NCI-H2107 (cell line): ENCODE data around the gene SSR4.
"Not testable (repeated sequence)": the region's sequence is repeated elsewhere in the genome, so short reads cannot be mapped to it uniquely, and the experiment has no call there.

Experiments used
- DNase-seq: peaks from one replicate; lab custom pipeline; 2025; lab: John Stamatoyannopoulos, UW

SSR4 gene

GRCh38 chrX:153794018-153794896, at the start of gene SSR4, which contains the start of gene IDH3G:
Gene SSR4, plus strand, starts transcription at chrX:153794668. Its CDS starts 20 bp downstream, at chrX:153794688.
Gene IDH3G, minus strand, starts transcription at chrX:153794375. Its CDS starts 49 bp downstream, at chrX:153794326.
- peak; percentile 98 for DNase-seq

DNA sequence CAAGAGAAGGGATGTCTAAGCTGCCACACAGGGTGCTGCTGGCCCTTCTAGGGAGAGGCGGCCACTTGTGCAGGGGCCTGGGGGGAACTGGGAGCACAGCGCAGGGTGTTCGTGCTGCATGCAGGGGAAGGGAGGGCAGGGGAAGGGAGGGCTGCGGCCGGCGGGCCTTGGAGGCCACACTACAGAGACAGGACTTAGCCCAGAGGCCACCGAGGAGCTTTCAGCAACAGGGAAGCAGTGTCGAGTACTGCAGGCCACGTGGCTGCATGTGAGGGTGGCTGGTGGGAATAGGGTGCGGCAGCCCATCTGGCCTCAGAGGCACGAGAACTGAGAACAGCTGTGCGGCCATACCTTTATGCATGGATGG, 49.4 kb upstream of the SSR4 start:
- DNase-seq, result not testable (repeated sequence)

DNA sequence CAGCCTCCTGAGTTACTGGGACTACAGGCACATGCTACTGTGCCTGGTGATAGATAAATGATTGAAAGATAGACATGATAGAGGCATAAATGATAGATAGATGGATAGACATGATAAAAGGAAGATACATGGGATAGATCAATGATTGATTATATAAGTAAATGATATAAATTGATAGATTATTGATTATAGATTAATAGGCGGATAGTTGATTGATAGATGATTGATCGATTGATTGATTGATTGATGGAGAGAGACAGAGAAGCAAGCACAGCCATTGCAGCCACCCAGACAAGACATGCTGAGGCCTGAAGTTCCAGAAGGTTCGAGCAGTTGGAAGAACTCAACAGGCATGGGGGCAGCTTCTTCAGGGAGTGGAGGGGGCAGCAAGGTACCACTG, 48.1 kb upstream of the SSR4 start:
- no peak for DNase-seq

DNA sequence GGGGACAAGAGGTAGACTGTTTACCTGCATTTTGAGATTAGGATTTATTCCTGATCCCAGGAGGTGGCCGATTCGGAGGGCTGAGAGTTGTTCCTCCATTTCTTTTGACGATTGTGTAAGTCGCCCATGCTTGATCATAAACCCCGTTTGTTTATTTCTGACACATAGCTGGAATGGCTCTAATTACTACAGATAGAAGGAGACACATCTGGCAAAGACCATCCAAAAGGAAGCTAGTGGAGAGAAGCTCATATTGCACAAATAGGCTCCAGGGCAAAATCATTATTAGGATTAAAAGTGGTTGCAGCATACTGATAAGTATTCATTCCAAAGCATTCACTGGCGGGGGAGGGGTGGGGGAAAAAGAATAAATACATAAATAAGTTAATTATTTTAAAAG, 47.5 kb upstream of the SSR4 start:
- DNase-seq, result not testable (repeated sequence)

GRCh38 chrX:153749017-153749416, 45.5 kb upstream of the SSR4 start:
- DNase-seq, result not testable (repeated sequence)

DNA sequence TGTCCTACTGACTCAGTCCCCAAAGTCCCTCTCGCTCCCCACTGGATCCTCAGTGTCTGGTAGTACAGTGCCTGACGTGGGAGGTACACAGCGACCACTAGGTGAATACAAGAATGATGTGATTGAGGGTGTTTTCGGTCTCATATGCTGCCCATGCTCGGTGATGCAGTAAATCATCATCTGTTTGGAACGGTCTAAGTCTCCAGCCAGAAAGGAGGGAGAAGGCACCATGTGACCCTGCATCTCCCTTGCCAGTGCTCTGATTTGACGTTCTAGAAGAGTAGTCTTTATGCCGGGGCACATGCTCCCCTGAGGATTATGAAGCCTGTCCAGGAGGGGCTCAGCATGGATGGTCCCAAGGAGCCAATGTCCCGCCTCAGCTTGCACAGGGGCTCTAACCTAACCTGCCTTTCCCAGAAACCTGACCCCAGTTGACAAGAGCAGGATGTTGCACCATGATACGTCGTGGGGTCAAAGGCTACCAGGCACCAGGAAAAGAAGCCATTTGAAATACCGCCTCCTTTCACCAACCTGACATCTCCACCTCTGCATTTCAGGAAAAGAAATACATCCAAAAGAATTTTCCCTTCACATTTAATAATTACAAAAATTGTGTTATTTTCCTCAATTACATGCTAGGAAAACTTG, 44.2 kb upstream of the SSR4 start:
- no peak for DNase-seq

DNA sequence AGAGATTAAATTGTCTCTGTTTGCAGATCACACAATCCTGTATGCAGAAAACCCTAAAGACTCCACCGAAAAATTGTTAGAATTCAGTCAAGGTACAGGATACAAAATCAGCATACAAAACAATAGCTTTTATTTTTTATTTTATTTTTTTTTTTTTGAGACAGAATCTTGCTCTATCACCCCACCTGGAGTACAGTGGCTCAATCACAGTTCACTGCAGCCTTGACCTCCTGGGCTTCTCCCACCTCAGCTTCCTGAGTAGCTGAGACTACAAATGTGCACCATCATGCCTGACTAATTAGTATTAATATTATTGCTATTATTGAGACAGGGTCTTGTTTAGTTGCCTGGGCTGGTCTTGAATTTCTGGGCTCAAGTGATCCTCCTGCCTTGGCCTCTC, 39.3 kb upstream of the SSR4 start:
- no peak for DNase-seq

GRCh38 chrX:153761863-153762262, 32.6 kb upstream of the SSR4 start:
- DNase-seq, result no peak

GRCh38 chrX:153762626-153763173, 31.8 kb upstream of the SSR4 start:
- DNase-seq, result no peak

GRCh38 chrX:153763298-153763932, 31.1 kb upstream of the SSR4 start:
- DNase-seq, result no peak

GRCh38 chrX:153763989-153764755, 30.3 kb upstream of the SSR4 start, which contains the start of gene PLXNB3:
Gene PLXNB3, plus strand, starts transcription at chrX:153764249. Its CDS starts 1,287 bp downstream, at chrX:153765536.
- DNase-seq, result peak; percentile 81

- no peak for DNase-seq
Observed at GRCh38 chrX:153764786-153765137, 29.7 kb upstream of the SSR4 start.

DNA sequence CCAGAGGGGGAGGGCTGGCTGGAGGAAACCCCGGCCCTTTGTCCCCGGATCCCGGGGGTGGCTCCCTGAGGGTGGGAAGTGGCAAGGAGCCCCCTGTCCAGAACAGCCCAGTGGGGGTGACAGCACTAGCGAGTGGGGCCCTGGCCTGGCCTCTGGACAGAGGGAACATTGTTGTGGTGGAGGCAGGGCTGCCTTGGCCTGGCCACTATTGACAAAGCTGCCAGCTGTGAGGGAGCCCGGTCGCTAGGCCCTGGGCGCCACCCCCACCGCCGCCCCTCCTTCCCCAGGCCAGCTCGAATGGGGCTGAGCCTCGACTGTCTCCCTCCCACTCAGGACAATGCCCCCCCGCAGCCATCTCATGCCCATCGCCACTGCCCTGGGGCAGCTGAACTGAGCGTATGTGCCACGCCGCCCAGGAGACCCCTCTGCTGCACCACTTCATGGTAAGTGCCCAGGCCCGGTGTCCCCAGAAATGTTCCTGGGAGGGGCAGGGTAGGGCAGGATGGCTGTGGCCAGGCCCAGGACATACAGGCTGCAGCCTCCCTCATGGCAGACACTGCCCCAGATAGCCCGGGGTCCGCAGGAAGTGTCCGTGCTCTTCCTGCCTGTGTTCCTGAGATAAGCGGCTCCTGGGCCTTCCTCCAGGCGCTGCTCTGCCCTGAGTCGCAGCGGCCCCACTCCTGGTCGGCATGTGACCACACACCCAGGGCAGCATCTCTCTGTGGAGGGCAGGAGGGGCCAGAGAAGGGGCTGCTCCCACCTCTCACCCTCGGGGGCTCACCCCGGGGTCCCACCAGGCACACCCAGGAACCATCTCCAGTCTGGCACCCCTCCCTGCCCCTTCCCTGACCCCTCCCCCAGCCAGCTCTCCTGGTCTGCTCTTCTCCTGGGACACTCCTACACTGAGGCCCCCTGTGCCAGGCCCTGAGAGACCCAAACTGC, 29.1 kb upstream of the SSR4 start:
- DNase-seq, result no peak

- peak; percentile 31 for DNase-seq
Observed at GRCh38 chrX:153766098-153766817, 28.2 kb upstream of the SSR4 start.

DNA sequence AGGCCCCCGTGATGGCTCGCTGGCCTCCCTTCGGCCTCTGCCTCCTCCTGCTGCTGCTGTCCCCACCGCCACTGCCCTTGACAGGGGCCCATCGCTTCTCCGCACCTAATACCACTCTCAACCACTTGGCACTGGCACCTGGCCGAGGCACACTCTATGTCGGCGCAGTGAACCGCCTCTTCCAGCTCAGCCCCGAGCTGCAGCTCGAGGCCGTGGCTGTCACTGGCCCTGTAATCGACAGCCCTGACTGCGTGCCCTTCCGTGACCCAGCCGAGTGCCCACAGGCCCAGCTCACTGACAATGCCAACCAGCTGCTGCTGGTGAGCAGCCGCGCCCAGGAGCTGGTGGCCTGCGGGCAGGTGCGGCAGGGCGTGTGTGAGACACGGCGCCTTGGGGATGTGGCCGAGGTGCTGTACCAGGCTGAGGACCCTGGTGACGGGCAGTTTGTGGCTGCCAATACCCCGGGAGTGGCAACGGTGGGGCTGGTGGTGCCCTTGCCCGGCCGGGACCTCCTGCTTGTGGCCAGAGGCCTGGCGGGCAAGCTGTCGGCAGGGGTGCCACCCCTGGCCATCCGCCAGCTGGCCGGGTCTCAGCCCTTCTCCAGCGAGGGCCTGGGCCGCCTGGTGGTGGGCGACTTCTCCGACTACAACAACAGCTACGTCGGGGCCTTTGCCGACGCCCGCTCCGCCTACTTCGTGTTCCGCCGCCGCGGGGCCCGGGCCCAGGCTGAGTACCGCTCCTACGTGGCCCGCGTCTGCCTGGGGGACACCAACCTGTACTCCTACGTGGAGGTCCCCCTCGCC, 27.4 kb upstream of the SSR4 start:
- no peak for DNase-seq

DNA sequence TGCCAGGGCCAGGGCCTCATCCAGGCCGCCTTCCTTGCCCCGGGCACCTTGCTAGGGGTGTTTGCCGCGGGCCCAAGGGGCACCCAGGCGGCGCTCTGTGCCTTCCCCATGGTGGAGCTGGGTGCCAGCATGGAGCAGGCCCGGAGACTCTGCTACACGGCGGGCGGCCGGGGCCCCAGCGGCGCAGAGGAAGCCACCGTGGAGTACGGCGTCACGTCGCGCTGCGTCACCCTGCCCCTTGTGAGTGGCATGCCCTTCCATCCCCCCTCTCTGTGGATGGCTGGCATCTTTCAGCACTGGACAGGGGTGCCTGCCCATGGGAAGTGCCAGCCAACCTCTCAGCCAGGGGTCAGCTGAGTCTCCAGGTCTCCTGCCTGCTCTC, 26.8 kb upstream of the SSR4 start:
- DNase-seq, result no peak

DNA sequence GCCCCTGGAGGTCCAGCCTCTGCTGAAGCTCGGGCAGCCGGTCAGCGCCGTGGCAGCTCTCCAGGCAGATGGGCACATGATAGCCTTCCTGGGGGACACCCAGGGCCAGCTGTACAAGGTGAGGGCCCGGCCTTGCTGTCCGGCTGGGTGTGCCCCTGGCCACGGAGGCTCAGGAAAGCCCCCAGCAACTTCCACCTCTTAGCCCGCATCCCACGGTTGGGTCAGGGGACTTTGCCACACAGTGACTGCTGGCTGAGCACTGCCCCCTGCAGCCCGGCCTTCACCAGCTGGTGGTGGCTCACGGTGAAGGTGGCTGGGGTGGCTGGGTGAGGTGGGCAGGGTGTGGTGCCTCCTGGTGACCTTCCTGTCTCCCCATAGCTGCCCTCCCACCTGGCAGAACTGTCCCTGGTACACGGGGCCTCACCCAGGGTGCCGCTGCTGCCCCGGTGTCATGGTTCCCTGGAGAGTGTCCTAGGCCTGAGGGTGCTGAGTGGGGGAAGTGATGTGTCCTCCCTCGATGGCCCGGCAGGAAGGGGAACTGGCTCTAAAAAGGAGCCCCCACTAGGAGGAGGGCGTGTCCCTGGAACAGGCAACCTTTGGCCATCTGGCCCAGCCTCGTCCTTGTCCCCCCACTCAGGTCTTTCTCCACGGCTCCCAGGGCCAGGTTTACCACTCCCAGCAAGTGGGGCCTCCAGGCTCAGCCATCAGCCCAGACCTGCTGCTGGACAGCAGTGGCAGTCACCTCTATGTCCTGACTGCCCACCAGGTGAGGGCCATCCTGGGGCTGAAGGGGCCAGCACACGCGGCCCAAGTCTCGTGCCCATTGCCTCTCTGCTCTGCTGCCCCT, 25.9 kb upstream of the SSR4 start:
- no peak for DNase-seq
